Common myeloid progenitor, CD34-positive (primary cell): ENCODE results near the gene KEAP1.
"Not testable (repeated sequence)": the region's sequence is repeated elsewhere in the genome, so short reads cannot be mapped to it uniquely, and the experiment has no call there.

Experiments used
- CTCF ChIA-PET: fragments of 350-600 bp; sonication (Branson Sonifier 250); formaldehyde crosslinking; loops from one replicate; lab custom pipeline; 2021; ENCODE audit warnings: antibody characterized with exemption; lab: Charles Lee
- POLR2A ChIA-PET: fragments of 350-600 bp; sonication (Branson Sonifier 250); formaldehyde crosslinking; loops from one replicate; lab custom pipeline; 2021; ENCODE audit warnings: antibody characterized with exemption; lab: Charles Lee
- DNase-seq, 3 donors: peaks; one replicate each; pipeline versions ENCODE4 v3.0.0 to v3.0.0-alpha.2; 2013
- H3K27ac ChIP-seq, 2 experiments: 1 replicate in 1 of 2; 2 replicates in 1 of 2; pipeline ENCODE4 v1.7.0; 2013; ENCODE audit warnings: inconsistent platforms in 2 of 2, low read length in 2 of 2, mild to moderate bottlenecking in 2 of 2, low read depth in 1 of 2, moderate library complexity in 1 of 2; ENCODE audit not compliant: severe bottlenecking in 2 of 2, insufficient read depth in 1 of 2, poor library complexity in 1 of 2
- H3K27me3 ChIP-seq, 5 experiments: replicated peaks in 2 of 5; 1 replicate in 3 of 5; 2 replicates in 2 of 5; pipeline versions ENCODE4 v1.6.1 to v1.7.0; 2013; ENCODE audit warnings: low read length in 4 of 5, mild to moderate bottlenecking in 2 of 5, moderate library complexity in 2 of 5, inconsistent platforms in 1 of 5; ENCODE audit not compliant: insufficient read depth in 5 of 5, control insufficient read depth in 4 of 5
- H3K36me3 ChIP-seq, 4 experiments: 1 replicate in 2 of 4; 2 replicates in 2 of 4; pipeline versions ENCODE4 v1.6.1 to v1.7.0; 2013; ENCODE audit warnings: low read length in 3 of 4, control low read depth in 1 of 4, mild to moderate bottlenecking in 1 of 4; ENCODE audit not compliant: control insufficient read depth in 4 of 4, insufficient read depth in 4 of 4
- H3K4me1 ChIP-seq, 4 experiments: 1 replicate in 3 of 4; 2 replicates in 1 of 4; pipeline versions ENCODE4 v1.6.1 to v1.7.1; 2013; ENCODE audit warnings: low read length in 3 of 4, mild to moderate bottlenecking in 3 of 4, control low read depth in 1 of 4, inconsistent platforms in 1 of 4, moderate library complexity in 1 of 4; ENCODE audit not compliant: control insufficient read depth in 4 of 4, insufficient read depth in 4 of 4; ENCODE audit errors: control extremely low read depth in 1 of 4
- H3K4me3 ChIP-seq, 7 experiments: 1 replicate in 4 of 7; 2 replicates in 3 of 7; pipeline versions ENCODE4 v1.5.1 to v1.7.0; 2013; ENCODE audit warnings: mild to moderate bottlenecking in 7 of 7, low read length in 6 of 7, moderate library complexity in 6 of 7, inconsistent platforms in 2 of 7, low read depth in 2 of 7, control low read depth in 1 of 7; ENCODE audit not compliant: insufficient read depth in 4 of 7, control insufficient read depth in 1 of 7; ENCODE audit errors: extremely low read depth in 1 of 7
- H3K9me3 ChIP-seq, 5 experiments: 1 replicate in 4 of 5; 2 replicates in 1 of 5; pipeline versions ENCODE4 v1.6.1 to v1.7.1; 2013; ENCODE audit warnings: low read length in 4 of 5, mild to moderate bottlenecking in 2 of 5, inconsistent platforms in 1 of 5, low read depth in 1 of 5, moderate library complexity in 1 of 5; ENCODE audit not compliant: control insufficient read depth in 4 of 5, insufficient read depth in 2 of 5; ENCODE audit errors: control extremely low read depth in 1 of 5
- WGBS: methylation state at CpG from one replicate; pipeline ENCODE4 v1.1.5; 2013; ENCODE audit not compliant: insufficient coverage; 5-methylcytosine and 5-hydroxymethylcytosine counted together

KEAP1 gene

DNA sequence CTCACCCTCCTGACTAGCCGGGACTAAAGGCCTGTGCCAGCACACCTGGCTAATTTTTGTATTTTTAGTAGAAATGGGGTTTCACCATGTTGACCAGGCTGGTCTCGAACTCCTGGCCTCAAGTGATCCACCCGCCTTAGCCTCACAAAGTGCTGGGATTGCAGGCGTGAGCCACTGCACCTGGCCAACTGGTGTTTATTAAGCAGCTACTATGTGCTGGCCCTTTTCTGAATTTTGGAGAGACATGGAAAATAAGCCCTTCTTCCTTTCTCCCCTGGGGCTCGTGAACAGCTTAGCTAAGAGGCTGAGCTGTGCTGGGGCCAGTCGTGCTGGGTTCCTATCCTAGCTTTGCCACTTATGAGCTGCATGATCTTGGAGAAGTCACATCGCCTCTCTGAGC, 44.4 kb downstream of the KEAP1 start:
- H3K4me3 ChIP-seq, H3K9me3 ChIP-seq, H3K36me3 ChIP-seq, H3K27ac ChIP-seq, DNase-seq, H3K4me1 ChIP-seq, CTCF ChIA-PET, POLR2A ChIA-PET, H3K27me3 ChIP-seq: not testable (repeated sequence)
- WGBS, result 98% methylated on average over 6 of the region's 7 CpGs

DNA sequence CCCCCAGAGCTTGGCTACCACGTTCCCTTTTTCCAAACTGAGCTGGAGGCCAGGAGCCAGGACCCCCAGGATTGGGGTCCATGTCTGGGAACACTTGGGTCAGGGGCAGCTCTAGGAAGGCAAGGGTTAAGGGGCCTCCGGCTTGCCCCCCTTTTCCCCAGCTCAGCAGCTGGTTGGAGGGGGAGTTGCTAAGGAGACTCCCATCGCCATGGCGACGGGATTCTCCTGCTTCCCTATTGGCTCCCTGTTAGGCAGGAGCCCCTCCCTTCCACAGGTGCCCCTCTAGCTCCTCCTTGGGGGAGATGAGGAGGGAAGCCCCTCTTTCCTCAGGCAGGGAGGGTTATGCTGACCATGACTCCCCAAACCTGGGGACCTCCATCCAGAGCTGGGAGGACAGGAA, 48.9 kb downstream of the KEAP1 start:
- Histone ChIP-seq H3K4me1 (peaks cover 0 to 7% (median 0%) of the 10 kb centered on the region in 4 experiments), H3K27me3 (peaks cover 0 to 11% (median 8%) of the 10 kb centered on the region in 5 experiments), H3K27ac (no peak overlapping the region), H3K9me3 (no peaks in the 10 kb centered on the region), H3K4me3 (no peak overlapping the region), H3K36me3 (no peaks in the 10 kb centered on the region)
- ChIA-PET POLR2A (interaction anchor here (0.5 to 0.6 kb wide), 2 partner anchors 107 to 215 kb away, joined by 4 read pairs; no protein-coding TSS in a partner anchor), CTCF (interaction anchor here (0.6 to 1.7 kb wide), 8 partner anchors 9 to 51 kb away, joined by 3 to 6 read pairs (median 3); partner anchors contain the start of gene CDC37)
- 37% methylated on average over 4 of the region's 5 CpGs for WGBS
- peak; percentile 34 to 62 (median 54) for DNase-seq

DNA sequence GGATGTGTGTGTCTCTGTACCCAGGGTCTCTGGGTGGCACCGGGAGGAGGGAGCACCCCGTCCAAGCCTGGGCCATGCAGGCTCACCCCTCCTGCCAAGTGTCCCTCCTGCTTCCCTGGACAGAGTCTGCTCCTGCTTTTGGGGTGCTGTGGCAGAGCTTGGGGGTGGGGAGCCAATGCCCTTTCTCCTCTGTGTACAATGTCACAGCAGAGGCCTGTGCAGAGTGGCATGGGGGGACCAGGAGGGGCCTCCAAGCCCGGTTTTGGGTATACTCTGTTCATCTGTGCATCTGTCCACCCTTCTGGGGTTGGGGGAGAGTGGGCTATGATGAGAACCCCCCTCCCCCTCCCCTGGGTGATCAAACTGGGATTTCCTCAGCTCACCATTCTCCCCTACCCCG, 49.3 kb downstream of the KEAP1 start:
- no peaks in the 10 kb centered on the region for H3K9me3 ChIP-seq
- WGBS, result no CpG with 5 or more reads among the region's 4 CpGs
- H3K36me3 ChIP-seq, result no peaks in the 10 kb centered on the region
- no peak overlapping the region for H3K27ac ChIP-seq
- H3K4me3 ChIP-seq, result no peak overlapping the region
- DNase-seq, result no peak
- H3K4me1 ChIP-seq, result peaks cover 0 to 7% (median 0%) of the 10 kb centered on the region in 4 experiments
- H3K27me3 ChIP-seq, result peaks cover 0 to 11% (median 8%) of the 10 kb centered on the region in 5 experiments
- POLR2A ChIA-PET, result interaction anchor here (0.5 to 0.6 kb wide), 2 partner anchors 108 to 215 kb away, joined by 4 read pairs; no protein-coding TSS in a partner anchor
- CTCF ChIA-PET, result interaction anchor here (1.0 to 1.7 kb wide), 6 partner anchors 9 to 51 kb away, joined by 3 to 6 read pairs (median 4); partner anchors contain the start of gene CDC37

DNA sequence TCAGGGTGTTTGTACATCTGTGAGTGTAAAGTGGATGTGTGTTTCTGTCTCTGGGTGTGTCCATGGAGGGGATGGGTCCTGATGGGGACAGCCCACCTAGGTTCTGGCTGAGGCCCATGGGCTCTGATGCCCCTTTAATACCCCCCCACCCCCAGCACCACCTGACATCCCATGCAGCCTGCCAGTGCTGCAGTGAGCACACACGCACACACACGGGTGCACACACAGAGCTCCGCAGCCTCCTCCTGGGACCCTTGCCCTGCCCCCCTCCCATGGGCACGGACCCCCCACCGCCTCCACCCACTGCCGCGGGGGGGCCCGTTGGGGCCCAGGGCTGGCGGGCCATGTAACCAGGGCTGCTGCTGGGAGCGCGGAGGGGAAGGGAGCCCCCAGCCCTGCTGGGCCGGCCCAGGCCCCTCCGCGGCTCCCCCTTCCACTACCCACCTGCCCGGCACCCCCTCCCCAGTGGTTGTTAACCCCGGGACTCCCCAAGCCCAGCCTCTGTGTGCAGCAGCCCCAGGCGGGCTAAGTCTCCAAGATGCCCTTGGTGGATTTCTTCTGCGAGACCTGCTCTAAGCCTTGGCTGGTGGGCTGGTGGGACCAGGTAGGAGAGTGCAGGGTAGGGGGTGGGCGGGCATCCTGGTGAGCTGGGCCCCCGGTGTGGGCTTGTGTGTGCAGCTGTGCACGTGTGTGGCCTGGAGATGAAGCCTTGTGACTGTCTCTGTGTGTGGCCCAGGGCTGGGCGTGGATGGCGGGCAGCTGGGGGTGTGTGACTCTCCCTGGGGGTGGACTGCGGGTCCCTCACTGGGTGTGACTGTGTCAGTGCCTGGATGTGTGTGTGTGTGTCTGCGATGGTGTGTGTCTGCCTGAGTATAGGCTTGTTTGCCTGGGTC, 50.2 kb downstream of the KEAP1 start:
- POLR2A ChIA-PET, result no interaction called here
- Histone ChIP-seq H3K4me1 (peaks cover 0 to 7% (median 0%) of the 10 kb centered on the region in 4 experiments), H3K27me3 (peaks cover 0 to 9% (median 8%) of the 10 kb centered on the region in 5 experiments), H3K36me3 (no peaks in the 10 kb centered on the region), H3K9me3 (no peaks in the 10 kb centered on the region), H3K27ac (no peak overlapping the region), H3K4me3 (no peak overlapping the region)
- CTCF ChIA-PET, result interaction anchor here (0.9 to 1.3 kb wide), 2 partner anchors 11 to 32 kb away, joined by 3 to 5 read pairs; no protein-coding TSS in a partner anchor
- 77% methylated on average over 10 of the region's 25 CpGs for WGBS
- no peak for DNase-seq

DNA sequence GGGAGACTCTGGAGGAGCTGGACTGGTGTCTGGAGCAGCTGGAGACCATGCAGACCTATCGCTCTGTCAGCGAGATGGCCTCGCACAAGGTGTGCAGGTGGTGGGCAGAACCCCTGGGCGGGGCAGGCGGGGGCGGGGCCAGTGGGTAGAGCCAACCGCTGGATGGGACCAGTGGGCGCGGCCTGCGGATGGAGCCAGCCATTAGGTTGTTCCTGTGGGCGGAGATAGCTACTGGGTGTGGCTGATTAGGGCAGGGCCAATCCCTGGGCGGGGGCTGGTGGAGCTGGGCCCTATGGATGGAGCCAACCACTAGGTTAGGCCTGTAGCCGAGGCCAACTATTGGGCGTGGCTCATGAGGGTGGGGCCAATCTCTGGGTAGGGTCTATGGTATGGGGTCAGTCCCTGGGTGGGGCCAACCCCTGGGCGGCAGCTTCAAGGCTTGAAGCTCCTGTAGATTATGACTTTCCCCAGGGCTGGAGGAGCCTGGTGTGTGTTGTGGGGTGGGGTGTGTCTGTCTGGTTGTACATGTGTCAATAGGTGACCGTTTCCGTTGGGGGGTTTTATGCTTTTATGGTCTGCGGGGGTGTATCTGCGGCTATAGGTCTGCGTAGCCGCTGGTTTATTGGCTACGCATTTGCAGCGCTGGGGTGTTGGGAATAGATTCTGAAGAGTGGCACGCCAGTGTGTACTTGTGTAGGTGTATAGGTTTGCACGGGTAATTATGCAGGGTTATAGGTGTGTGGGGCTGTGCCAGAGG, 52.1 kb downstream of the KEAP1 start:
- ChIA-PET CTCF (interaction anchor here (0.5 to 1.8 kb wide), 5 partner anchors 15 to 84 kb away, joined by 3 to 5 read pairs (median 3); no protein-coding TSS in a partner anchor), POLR2A (no interaction called here)
- Histone ChIP-seq H3K9me3 (no peaks in the 10 kb centered on the region), H3K4me1 (peaks cover 0 to 7% (median 0%) of the 10 kb centered on the region in 4 experiments), H3K4me3 (no peak overlapping the region), H3K27me3 (peaks cover 0 to 9% (median 8%) of the 10 kb centered on the region in 5 experiments), H3K27ac (no peak overlapping the region), H3K36me3 (no peaks in the 10 kb centered on the region)
- peak in 1 of 3 donors; percentile 46 for DNase-seq
- 76% methylated on average over 14 of the region's 25 CpGs for WGBS

DNA sequence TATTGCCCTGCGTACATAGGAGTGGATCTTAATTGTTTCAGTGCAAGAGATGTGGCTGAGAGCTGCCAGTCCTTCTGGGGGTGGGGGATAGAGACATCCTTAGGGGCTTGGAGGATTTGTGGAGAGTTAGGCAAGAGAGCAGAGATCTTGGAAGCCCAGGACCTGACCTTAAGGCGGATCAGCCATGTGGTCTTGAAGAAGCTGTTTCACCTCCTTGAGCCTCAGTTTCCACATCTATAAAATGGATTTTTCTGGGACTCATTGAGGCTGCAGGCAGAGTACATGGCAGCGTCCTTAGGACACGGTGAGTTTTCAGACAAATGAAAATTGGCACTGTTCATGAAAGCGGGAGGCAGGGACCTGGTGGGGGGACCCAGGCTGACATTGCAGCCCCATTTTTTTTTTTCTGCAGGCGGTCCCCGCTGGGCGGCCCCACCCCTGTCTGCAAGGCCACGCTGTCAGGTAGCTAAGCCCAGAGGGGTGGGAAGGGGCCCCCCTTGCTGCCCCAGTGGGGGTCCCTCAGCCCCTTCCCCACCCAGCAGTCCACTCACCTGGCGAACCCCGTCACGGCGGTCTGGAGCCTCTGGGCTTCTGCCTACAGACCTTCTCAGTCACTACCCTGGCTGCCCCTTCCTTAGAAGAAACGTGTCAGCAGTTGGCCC, 52.8 kb downstream of the KEAP1 start:
- ChIA-PET POLR2A (no interaction called here), CTCF (interaction anchor here (0.7 to 1.8 kb wide), 3 partner anchors 28 to 612 kb away, joined by 3 to 5 read pairs (median 3); no protein-coding TSS in a partner anchor)
- peaks cover 0 to 9% (median 8%) of the 10 kb centered on the region in 5 experiments for H3K27me3 ChIP-seq
- H3K9me3 ChIP-seq, result no peaks in the 10 kb centered on the region
- no peak for DNase-seq
- no peak overlapping the region for H3K27ac ChIP-seq
- WGBS, result 88% methylated on average over 11 of the region's 14 CpGs
- no peaks in the 10 kb centered on the region for H3K36me3 ChIP-seq
- peaks cover 0 to 7% (median 0%) of the 10 kb centered on the region in 4 experiments for H3K4me1 ChIP-seq
- no peak overlapping the region for H3K4me3 ChIP-seq
